Epithelial cell of prostate (primary cell): Measurements from ENCODE around the gene ABL1.
"Not testable (repeated sequence)": the region's sequence is repeated elsewhere in the genome, so short reads cannot be mapped to it uniquely, and the experiment has no call there.

ENCODE experiments used
- DNase-seq: peaks from one replicate; pipeline ENCODE4 v3.0.0-alpha.2; 2011; ENCODE audit warnings: low read depth, low spot score
- H3K27ac ChIP-seq: fragments of 450-650 bp; 2 replicates; pipeline ENCODE4 v1.5.1; 2017; ENCODE audit warnings: mild to moderate bottlenecking

ABL1 gene

GRCh38 chr9:130834371-130835336 lies at the start of gene ABL1:
Gene ABL1, plus strand, starts transcription at chr9:130835254. Its CDS starts 193 bp downstream, at chr9:130835447.
- peak within 1 kb of the TSS; percentile 87 for H3K27ac ChIP-seq
- DNase-seq, result no peak

- no peak for DNase-seq
- H3K27ac ChIP-seq, result no peak overlapping the region
These were observed 49.0 kb upstream of the ABL1 start for GRCh38 chr9:130785940-130786508.

DNA sequence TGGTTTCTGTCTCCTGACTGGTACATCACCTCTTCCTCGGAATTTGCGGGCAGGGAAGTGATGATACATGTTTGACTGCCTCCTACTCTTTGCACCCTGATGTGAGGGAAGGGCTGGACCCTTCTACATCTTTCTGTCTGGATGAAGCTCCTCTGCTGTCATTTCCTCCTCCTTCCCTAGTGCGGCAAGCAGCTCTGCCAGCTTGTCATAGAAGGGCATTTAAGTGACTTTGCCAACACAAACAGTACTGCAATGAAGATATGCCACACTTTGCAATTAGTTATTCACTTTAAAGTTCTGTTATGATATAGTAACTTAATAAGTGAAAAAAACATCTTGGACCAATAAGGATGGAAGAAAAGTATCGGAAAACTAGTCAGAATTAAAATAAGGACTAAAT lies 48.5 kb upstream of the ABL1 start:
- H3K27ac ChIP-seq, result no peak overlapping the region
- DNase-seq, result no peak

- DNase-seq, result no peak
- no peak overlapping the region for H3K27ac ChIP-seq
These were observed 45.0 kb upstream of the ABL1 start for GRCh38 chr9:130789747-130790672.

DNA sequence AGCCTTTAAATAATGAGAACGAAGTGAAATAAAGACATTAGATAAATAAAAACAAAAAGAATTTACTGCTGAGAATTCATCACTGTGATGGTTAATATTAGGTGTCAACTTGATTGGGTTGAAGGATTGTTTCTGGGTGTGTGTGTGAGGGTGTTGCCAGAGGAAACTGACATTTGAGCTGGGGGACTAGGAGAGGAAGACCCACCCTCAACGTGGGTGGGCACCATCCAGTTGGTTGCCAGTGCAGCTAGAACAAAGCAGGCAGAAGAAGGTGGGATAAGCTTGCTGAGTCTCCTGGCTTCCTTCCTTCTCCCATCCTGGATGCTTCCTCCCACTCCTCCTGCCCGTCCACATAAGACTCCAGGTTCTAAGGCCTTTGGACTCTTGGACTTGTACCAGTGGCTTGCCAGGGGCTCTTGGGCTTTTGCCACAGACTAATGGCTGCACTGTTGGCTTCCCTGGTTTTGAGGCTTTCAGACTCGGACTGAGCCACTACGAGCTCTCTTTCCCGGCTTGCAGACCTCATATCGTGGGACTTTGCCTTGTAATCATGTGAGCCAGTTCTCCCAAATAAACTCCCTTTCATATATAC lies 43.7 kb upstream of the ABL1 start:
- no peak overlapping the region for H3K27ac ChIP-seq
- DNase-seq, result no peak

DNA sequence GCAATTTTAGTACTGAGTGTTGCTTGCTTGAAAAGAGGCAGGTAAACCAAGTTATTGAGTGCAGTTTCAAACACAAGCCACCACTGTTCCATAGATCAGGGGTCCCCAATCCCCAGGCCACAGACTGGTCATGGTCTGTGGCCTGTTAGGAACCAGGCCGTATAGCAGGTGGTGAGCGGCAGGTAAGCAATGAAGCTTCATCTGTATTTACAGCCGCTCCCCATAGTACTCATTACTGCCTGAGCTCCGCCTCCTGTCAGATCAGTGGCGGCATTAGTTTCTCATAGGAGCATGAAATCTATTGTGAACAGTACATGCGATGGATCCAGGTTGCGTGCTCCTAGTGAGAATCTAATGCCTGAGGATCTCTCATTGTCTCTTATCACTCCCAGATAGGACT lies 41.5 kb upstream of the ABL1 start:
- DNase-seq, result no peak
- no peak overlapping the region for H3K27ac ChIP-seq

DNA sequence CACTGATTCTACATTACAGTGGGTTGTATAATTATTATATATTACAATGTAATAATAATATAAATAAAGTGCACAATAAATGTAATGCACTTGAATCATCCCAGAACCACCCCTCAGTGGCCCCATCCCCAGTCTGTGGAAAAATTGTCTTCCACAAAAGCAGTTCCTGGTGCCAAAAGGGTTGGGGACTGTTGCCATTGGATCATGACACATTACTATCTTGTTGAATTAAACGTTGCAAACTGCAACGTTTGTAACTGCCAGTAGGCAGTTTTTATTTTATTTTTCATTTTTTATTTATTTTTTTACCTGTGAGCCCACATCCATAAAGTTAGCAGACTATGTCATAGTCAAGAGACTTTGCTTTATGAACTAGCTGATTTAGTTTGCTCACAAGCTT lies 41.0 kb upstream of the ABL1 start:
- H3K27ac ChIP-seq, DNase-seq: not testable (repeated sequence)

DNA sequence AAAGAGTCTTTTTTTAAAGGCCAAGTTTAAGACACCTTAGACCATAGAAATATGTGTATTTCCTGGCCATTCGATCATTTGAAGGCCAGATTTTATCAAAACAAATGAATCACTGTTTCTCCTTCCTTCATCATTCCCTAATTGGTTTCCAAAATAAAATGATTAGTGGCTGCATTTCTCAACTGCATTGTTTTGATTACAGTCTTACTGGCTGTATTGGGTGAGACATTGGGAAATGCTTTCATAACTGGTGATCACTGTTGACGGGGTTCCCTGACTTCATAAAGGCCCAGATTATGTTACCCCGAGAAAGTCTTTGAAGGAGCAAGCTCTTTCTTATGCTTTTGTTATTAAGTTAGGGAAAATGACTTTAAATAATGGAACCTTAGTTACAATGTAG lies 40.6 kb upstream of the ABL1 start:
- DNase-seq, H3K27ac ChIP-seq: not testable (repeated sequence)

DNA sequence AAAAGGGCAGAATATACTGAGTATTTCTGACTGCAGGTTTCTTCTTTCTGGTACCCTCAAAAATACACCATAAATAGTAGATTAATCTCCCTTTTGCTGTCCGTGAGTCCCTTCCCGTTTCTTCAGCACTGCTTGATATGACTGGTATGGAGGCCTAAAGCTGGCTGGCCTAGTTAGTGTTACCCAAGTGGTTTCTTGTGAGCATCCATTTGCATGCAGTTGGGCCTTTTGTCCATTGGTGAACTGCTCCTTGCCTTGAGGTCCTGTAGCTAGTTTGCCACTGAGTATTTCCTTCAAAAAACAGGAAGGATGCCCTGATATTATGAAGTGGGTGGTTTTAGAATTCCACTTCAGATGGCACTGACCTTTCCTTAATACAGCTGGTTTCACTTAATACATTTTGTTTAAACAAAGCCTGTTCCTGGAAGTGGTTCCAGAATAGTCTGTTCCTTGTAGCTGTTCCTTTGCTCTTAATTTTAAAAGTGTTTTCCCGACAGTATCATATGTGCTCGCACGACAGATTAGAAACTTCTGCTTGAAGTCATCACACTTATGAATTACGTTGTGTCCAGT lies 40.0 kb upstream of the ABL1 start:
- no peak overlapping the region for H3K27ac ChIP-seq
- DNase-seq, result no peak

DNA sequence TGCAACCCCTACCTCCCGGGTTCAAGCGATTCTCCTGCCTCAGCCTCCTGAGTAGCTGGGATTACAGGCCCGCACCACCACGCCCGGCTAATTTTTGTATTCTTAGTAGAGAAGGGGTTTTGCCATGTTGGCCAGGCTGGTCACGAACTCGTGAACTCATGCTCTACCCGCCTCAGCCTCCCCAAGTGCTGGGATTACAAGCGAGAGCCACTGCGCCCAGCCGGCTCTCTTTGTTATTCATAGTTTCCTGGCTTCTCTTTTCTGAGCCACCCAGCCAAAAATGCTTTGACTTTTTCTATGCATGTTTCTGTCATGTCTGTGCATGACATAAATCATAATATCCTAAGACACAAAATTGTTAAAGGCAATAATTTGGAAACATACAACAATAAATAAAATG lies 31.9 kb upstream of the ABL1 start:
- not testable (repeated sequence) for H3K27ac ChIP-seq, DNase-seq

- DNase-seq, result no peak
- no peak overlapping the region for H3K27ac ChIP-seq
These were observed 29.3 kb upstream of the ABL1 start for GRCh38 chr9:130805510-130806326.

- no peak overlapping the region for H3K27ac ChIP-seq
- no peak for DNase-seq
These were observed 28.7 kb upstream of the ABL1 start for GRCh38 chr9:130806327-130806716.

DNA sequence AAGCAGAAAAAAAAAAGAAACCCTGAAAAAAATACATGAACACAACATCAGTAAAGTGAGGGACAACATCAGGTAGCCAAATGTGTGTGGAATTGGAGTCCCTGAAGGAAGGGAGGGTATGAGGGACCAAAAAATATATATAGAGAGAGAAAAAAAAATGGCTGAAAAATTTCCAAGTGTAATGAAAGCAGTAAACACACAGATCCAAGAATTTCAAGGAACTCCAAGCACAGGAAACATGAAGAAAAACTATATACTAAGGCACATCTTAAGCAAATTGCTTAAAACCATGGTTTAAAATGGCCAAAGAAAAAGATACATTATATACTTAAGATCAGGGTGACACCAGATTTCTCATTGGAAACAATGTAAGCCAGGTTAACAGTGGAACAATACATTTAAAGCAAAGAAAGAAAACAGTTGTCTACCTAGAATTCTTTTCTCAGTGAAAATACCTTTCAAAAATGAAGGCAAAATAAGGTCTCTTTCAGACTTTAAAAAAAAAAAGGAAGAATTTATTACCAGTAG lies 24.4 kb upstream of the ABL1 start:
- DNase-seq, result no peak
- no peak overlapping the region for H3K27ac ChIP-seq

GRCh38 chr9:130815242-130815808 lies 19.7 kb upstream of the ABL1 start:
- no peak for DNase-seq
- H3K27ac ChIP-seq, result peak overlapping the region; percentile 26

DNA sequence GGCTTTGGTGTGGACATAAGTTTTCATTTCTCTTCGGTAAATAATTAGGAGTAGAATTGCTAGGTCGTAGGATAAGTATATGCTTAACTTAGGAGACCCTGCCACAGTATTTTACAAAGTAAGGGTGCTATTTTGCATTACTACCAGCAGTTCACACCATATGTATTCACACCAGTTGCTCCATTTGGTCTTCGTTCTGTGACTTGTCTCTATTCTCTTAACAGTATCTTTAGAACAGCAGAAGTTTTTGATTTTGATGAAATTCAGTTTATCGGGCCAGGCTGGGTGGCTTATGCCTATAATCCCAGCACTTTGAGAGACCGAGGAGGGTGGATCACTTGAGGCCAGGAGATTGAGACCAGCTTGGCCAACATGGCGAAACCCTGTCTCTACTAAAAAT lies 17.1 kb upstream of the ABL1 start:
- H3K27ac ChIP-seq, result no peak overlapping the region
- DNase-seq, result no peak

DNA sequence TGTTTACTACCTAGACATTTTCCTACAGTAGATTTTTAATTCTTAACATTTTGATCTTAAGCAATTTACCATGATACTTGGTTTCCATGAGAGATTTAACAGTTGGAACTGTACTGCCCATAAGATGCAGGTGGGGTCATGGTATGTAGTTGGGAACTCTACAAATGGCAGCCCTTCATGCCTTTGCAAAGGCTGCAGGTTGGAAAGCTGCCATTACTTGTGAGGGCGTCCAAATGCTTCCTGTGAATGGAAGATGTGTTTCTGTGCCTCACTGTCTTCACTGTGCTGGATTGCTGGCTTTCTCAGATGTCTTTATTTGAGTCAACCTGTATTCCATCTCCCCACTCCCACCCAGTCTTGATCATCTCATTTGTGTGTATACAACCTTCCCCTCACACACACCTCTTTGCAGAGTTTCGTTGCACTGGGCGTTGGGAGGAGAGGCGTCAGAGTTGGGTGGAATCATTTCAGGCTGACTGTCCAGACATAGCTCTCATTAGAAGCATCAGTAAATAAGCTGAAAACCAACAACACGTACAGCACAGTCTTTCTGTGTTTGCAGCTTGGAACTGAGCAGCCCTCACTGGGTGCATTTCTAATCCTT lies 14.8 kb upstream of the ABL1 start:
- H3K27ac ChIP-seq, result no peak overlapping the region
- DNase-seq, result no peak

DNA sequence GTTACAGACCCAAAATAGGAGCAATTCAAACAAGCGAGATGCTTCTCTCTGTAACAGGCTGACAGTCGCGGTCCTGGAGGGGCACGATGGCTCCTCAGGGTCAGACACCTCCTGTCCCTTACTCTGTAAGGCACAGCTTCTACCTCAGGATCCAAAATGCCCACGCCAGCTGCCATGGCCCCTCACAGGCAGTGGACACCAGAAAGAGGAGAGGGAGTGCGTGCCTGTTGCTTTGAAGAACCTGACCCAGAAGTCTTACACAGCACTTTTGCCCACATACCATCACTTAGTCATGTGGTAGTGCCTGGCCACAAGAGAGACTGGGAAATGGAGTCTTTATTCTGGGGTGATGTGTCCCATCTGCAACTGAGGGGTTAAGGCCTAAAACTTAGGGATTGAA lies 11.6 kb upstream of the ABL1 start:
- no peak overlapping the region for H3K27ac ChIP-seq
- DNase-seq, result no peak

DNA sequence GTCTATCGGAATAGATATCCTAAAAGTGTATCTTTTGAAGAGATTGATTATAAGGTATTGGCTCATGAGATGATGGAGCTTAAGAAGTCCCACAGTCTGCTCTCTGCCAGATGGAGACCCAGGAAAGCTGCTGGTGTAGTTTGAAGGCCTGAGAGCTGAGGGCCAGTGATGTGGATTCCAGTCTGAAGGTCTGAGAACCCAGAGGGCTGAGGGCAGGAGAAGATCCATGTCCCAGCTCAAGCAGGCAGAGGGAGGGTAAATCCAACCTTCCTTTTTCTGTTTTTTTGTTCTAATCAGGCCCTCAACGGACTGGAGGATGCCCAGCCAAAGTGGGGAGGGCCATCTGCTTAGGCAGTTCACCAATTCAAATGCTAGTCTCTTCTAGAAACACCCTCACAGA lies 11.0 kb upstream of the ABL1 start:
- no peak for DNase-seq
- H3K27ac ChIP-seq, result no peak overlapping the region
